CD14-positive monocyte (primary cell): ENCODE data around the gene MTCH2. TPM values are rescaled to one million over a fixed set of nuclear protein-coding genes. Genes with fewer than 3 reads are reported as not detected.

Source experiments
- DNase-seq, 3 donors: peaks; one replicate each; pipeline ENCODE4 v3.0.0-alpha.2; 2011 to 2022
- H2AFZ ChIP-seq: 2 replicates; pipeline ENCODE4 v1.6.0; 2012; ENCODE audit warnings: mild to moderate bottlenecking, low read depth, low read length, inconsistent platforms; ENCODE audit not compliant: insufficient read depth, poor library complexity, severe bottlenecking
- H3K27ac ChIP-seq, 2 donors: 1 replicate in 1 of 2; 2 replicates in 1 of 2; pipeline ENCODE4 v1.5.1; 2012 to 2013; ENCODE audit warnings: low read length in 2 of 2, control low read depth in 1 of 2, inconsistent platforms in 1 of 2, low read depth in 1 of 2, mild to moderate bottlenecking in 1 of 2
- H3K27me3 ChIP-seq, 2 donors: one replicate each; pipeline versions ENCODE4 v1.6.0 to v1.6.1; 2011 to 2013; ENCODE audit warnings: low read length in 2 of 2; ENCODE audit not compliant: control insufficient read depth in 2 of 2, insufficient read depth in 2 of 2
- H3K36me3 ChIP-seq, 2 donors: replicated peaks in 1 of 2; 1 replicate in 1 of 2; 2 replicates in 1 of 2; pipeline versions ENCODE4 v1.5.1 to v1.6.1; 2012 to 2013; ENCODE audit warnings: low read length in 2 of 2, control low read depth in 1 of 2, inconsistent platforms in 1 of 2, mild to moderate bottlenecking in 1 of 2; ENCODE audit not compliant: insufficient read depth in 2 of 2, control insufficient read depth in 1 of 2
- H3K4me1 ChIP-seq, 2 donors: 1 replicate in 1 of 2; 2 replicates in 1 of 2; pipeline versions ENCODE4 v1.5.1 to v1.6.1; 2012 to 2013; ENCODE audit warnings: low read length in 2 of 2, control low read depth in 1 of 2, inconsistent platforms in 1 of 2, mild to moderate bottlenecking in 1 of 2, moderate library complexity in 1 of 2; ENCODE audit not compliant: insufficient read depth in 2 of 2, control insufficient read depth in 1 of 2
- H3K4me2 ChIP-seq: replicated peaks from 2 replicates; pipeline ENCODE3; 2012; ENCODE audit warnings: low read length, moderate library complexity, mild to moderate bottlenecking; ENCODE audit not compliant: poor library complexity, severe bottlenecking; ENCODE audit errors: extremely low read depth
- H3K4me3 ChIP-seq, 3 experiments: fragments of 200-600 bp in 1 of 3; sonication (generic) in 1 of 3; replicated peaks in 1 of 3; 1 replicate in 2 of 3; 2 replicates in 1 of 3; pipeline ENCODE4 v1.5.1; 2011 to 2013; ENCODE audit warnings: low read length in 3 of 3, mild to moderate bottlenecking in 3 of 3, control low read depth in 2 of 3, low read depth in 2 of 3, inconsistent platforms in 1 of 3, moderate library complexity in 1 of 3
- H3K79me2 ChIP-seq: 2 replicates; pipeline ENCODE4 v1.6.0; 2012; ENCODE audit warnings: mild to moderate bottlenecking, control low read depth, inconsistent platforms, low read length, moderate library complexity; ENCODE audit not compliant: insufficient read depth
- H3K9ac ChIP-seq: 2 replicates; pipeline ENCODE4 v1.6.0; 2017; ENCODE audit warnings: low read length, mild to moderate bottlenecking; ENCODE audit not compliant: insufficient read depth, poor library complexity, severe bottlenecking
- H3K9me3 ChIP-seq, 2 donors: replicated peaks in 1 of 2; 1 replicate in 1 of 2; 2 replicates in 1 of 2; pipeline versions ENCODE4 v1.5.1 to v1.6.1; 2012 to 2013; ENCODE audit warnings: low read length in 2 of 2, control low read depth in 1 of 2; ENCODE audit not compliant: control insufficient read depth in 1 of 2, insufficient read depth in 1 of 2
- H4K20me1 ChIP-seq: 2 replicates; pipeline ENCODE4 v1.6.0; 2012; ENCODE audit warnings: mild to moderate bottlenecking, low read length, control low read depth, moderate library complexity; ENCODE audit not compliant: insufficient read depth
- H3K27ac Mint-ChIP-seq, 7 donors: one replicate each; pipeline ENCODE4 v1.8.0; 2020; ENCODE audit warnings: mild to moderate bottlenecking in 7 of 7, mixed read lengths in 7 of 7, moderate library complexity in 6 of 7, inconsistent platforms in 2 of 7
- H3K27me3 Mint-ChIP-seq, 3 donors: one replicate each; pipeline ENCODE4 v1.8.0; 2021 to 2022; ENCODE audit warnings: low read depth in 3 of 3, mild to moderate bottlenecking in 3 of 3, mixed read lengths in 3 of 3, moderate library complexity in 3 of 3, inconsistent platforms in 1 of 3
- H3K36me3 Mint-ChIP-seq, 2 donors: one replicate each; pipeline ENCODE4 v1.8.0; 2020; ENCODE audit warnings: mixed read lengths in 2 of 2, inconsistent platforms in 1 of 2, mild to moderate bottlenecking in 1 of 2
- H3K4me1 Mint-ChIP-seq: one replicate; pipeline ENCODE4 v1.8.0; 2020; ENCODE audit warnings: mild to moderate bottlenecking, mixed read lengths
- H3K4me3 Mint-ChIP-seq, 2 donors: one replicate each; pipeline ENCODE4 v1.8.0; 2020; ENCODE audit warnings: mild to moderate bottlenecking in 2 of 2, mixed read lengths in 2 of 2, moderate library complexity in 1 of 2
- H3K9me3 Mint-ChIP-seq, 7 donors: one replicate each; pipeline ENCODE4 v1.8.0; 2020 to 2022; ENCODE audit warnings: mixed read lengths in 7 of 7, mild to moderate bottlenecking in 6 of 7, moderate library complexity in 6 of 7, inconsistent platforms in 2 of 7
- WGBS: methylation state at CpG from one replicate; pipeline ENCODE4 v1.1.5; 2013; ENCODE audit warnings: missing lambda C conversion rate; ENCODE audit not compliant: insufficient coverage; 5-methylcytosine and 5-hydroxymethylcytosine counted together
- intact Hi-C, 2 donors: fragments of 100-400 bp; cut with micrococcal nuclease; formaldehyde crosslinking; loops; one replicate each; pipeline versions ENCODE4 v1.15.0 to v1.15.1; 2023
- polyA plus RNA-seq, 3 donors: library from polyadenylated mRNA; depleted of rRNA in 1 of 3; unstranded in 2 of 3; stranded (reverse) in 1 of 3; fragments of 300-500 nt in 2 of 3; fragments of >200 nt in 1 of 3; fragmentation: Illumina TruSeq in 2 of 3; gene quantifications; 1 replicate in 2 of 3; 2 replicates in 1 of 3; pipeline ENCODE4 v1.2.3, GENCODE V29; 2012 to 2021
- TF ChIP-seq, protein P1 (sequence below): fragments of 200-600 bp; IDR thresholded peaks from one replicate; pipeline ENCODE4 v1.8.0; 2022; ENCODE audit warnings: antibody characterized with exemption, mild to moderate bottlenecking

Gene MTCH2
- polyA plus RNA-seq, 3 donors = 31.7 to 116 (median 98.0) TPM

- H3K79me2 ChIP-seq = peaks cover 15% of the 10 kb centered on the region
- no peak overlapping the region for H3K4me3 ChIP-seq
- peak in 2 of 3 donors; percentile 9 to 16 for DNase-seq
- H3K27ac Mint-ChIP-seq = no peak overlapping the region
- WGBS = 19% methylated on average over 4 of the region's 4 CpGs
- peaks cover 0 to 12% (median 2%) of the 10 kb centered on the region in 7 donors for H3K9me3 Mint-ChIP-seq
- peaks cover 29 to 37% (median 32%) of the 10 kb centered on the region in 3 donors for H3K27me3 Mint-ChIP-seq
- no peak overlapping the region for H3K4me2 ChIP-seq
- H3K27me3 ChIP-seq = peaks cover 16 to 29% of the 10 kb centered on the region in 2 donors
- H4K20me1 ChIP-seq = no peaks in the 10 kb centered on the region
- peak overlapping the region; percentile 55 for H2AFZ ChIP-seq
- TF ChIP-seq, protein P1, sequence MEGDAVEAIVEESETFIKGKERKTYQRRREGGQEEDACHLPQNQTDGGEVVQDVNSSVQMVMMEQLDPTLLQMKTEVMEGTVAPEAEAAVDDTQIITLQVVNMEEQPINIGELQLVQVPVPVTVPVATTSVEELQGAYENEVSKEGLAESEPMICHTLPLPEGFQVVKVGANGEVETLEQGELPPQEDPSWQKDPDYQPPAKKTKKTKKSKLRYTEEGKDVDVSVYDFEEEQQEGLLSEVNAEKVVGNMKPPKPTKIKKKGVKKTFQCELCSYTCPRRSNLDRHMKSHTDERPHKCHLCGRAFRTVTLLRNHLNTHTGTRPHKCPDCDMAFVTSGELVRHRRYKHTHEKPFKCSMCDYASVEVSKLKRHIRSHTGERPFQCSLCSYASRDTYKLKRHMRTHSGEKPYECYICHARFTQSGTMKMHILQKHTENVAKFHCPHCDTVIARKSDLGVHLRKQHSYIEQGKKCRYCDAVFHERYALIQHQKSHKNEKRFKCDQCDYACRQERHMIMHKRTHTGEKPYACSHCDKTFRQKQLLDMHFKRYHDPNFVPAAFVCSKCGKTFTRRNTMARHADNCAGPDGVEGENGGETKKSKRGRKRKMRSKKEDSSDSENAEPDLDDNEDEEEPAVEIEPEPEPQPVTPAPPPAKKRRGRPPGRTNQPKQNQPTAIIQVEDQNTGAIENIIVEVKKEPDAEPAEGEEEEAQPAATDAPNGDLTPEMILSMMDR = no peak
- peaks cover 0 to 6% of the 10 kb centered on the region in 2 donors for H3K9me3 ChIP-seq
- peaks cover 31 to 45% of the 10 kb centered on the region in 2 donors for H3K4me1 ChIP-seq
- peaks cover 0 to 9% of the 10 kb centered on the region in 2 donors for H3K36me3 Mint-ChIP-seq
- H3K4me1 Mint-ChIP-seq = peaks cover 45% of the 10 kb centered on the region
- intact Hi-C loops = no loop called here
- H3K4me3 Mint-ChIP-seq = peak overlapping the region; percentile 7 to 12
- H3K36me3 ChIP-seq = no peaks in the 10 kb centered on the region
- no peak overlapping the region for H3K27ac ChIP-seq
- no peak overlapping the region for H3K9ac ChIP-seq
Observed at GRCh38 chr11:47592251-47592650, 50.1 kb downstream of the MTCH2 start.

- Mint-ChIP-seq H3K9me3 (peaks cover 0 to 12% (median 2%) of the 10 kb centered on the region in 7 donors), H3K27me3 (peaks cover 29 to 37% (median 32%) of the 10 kb centered on the region in 3 donors), H3K4me1 (peaks cover 48% of the 10 kb centered on the region), H3K27ac (peak overlapping the region in 2 of 7 donors; percentile 35 to 62), H3K36me3 (peaks cover under 1 to 9% of the 10 kb centered on the region in 2 donors), H3K4me3 (peak overlapping the region in 1 of 2 donors; percentile 60)
- 0% methylated on average over 5 of the region's 7 CpGs for WGBS
- peaks cover 31 to 47% of the 10 kb centered on the region in 2 donors for H3K4me1 ChIP-seq
- H3K4me2 ChIP-seq = peak overlapping the region; percentile 2
- no peaks in the 10 kb centered on the region for H4K20me1 ChIP-seq
- no peaks in the 10 kb centered on the region for H3K36me3 ChIP-seq
- DNase-seq = no peak
- TF ChIP-seq, protein P1 = no peak
- peaks cover 0 to 6% of the 10 kb centered on the region in 2 donors for H3K9me3 ChIP-seq
- peaks cover 15% of the 10 kb centered on the region for H3K79me2 ChIP-seq
- intact Hi-C loops = no loop called here
- H3K27ac ChIP-seq = no peak overlapping the region
- peak overlapping the region; percentile 55 for H2AFZ ChIP-seq
- H3K9ac ChIP-seq = no peak overlapping the region
- no peak overlapping the region for H3K4me3 ChIP-seq
- peaks cover 16 to 29% of the 10 kb centered on the region in 2 donors for H3K27me3 ChIP-seq
Observed at GRCh38 chr11:47591764-47592163, 50.6 kb downstream of the MTCH2 start.
